ENCODE data around the gene TTLL11.

GRCh38 chr9:122016744-122017143 lies 76.4 kb downstream of the TTLL11 start:
- TF ChIP-seq CTCF (conservative IDR thresholded peaks at IDR 0.05; ENCODE audit: low read length) (peak; percentile 90), EZH2phosphoT487 (IDR thresholded peaks at IDR 0.05; ENCODE audit: borderline replicate concordance, low read depth, low read length) (no peak)
